GM23338 (cell line): ENCODE data around the gene YES1.

Experiments
- CREB1 ChIP-seq: fragments of 250-450 bp; sonication (Bioruptor Pico); IDR thresholded peaks from 2 replicates; pipeline ENCODE4 v1.5.0; 2020; ENCODE audit warnings: low read depth, mild to moderate bottlenecking, moderate library complexity
- CTCF ChIP-seq, 2 experiments: fragments of 200-600 bp in 1 of 2; sonication (generic) in 1 of 2; conservative IDR thresholded peaks; 2 replicates each; pipeline versions ENCODE4 v1.5.1 to v1.6.1; 2016 to 2017; ENCODE audit warnings: antibody characterized with exemption in 2 of 2, low read depth in 2 of 2, mild to moderate bottlenecking in 2 of 2, moderate library complexity in 1 of 2
- ETS1 ChIP-seq: IDR thresholded peaks from 2 replicates; pipeline ENCODE4 v1.6.1; 2016; ENCODE audit warnings: antibody characterized with exemption
- EZH2 ChIP-seq: fragments of 200-600 bp; sonication (generic); IDR thresholded peaks from one replicate; pipeline ENCODE4 v1.8.0; 2017; ENCODE audit warnings: antibody characterized with exemption, mild to moderate bottlenecking, low read depth; ENCODE audit not compliant: unreplicated experiment
- EZH2phosphoT487 ChIP-seq: fragments of 200-600 bp; sonication (generic); IDR thresholded peaks from one replicate; pipeline ENCODE4 v1.8.1; 2018; ENCODE audit warnings: antibody characterized with exemption; ENCODE audit not compliant: unreplicated experiment
- POLR2AphosphoS5 ChIP-seq: IDR thresholded peaks from 2 replicates; pipeline ENCODE4 v1.6.1; 2016; ENCODE audit warnings: antibody characterized with exemption, low read depth
- ZNF462 ChIP-seq: fragments of 250-450 bp; sonication (Bioruptor Pico); IDR thresholded peaks from 2 replicates; pipeline ENCODE4 v1.5.0; 2020; ENCODE audit warnings: mild to moderate bottlenecking, moderate library complexity

GRCh38 chr18:767084-767882 lies 44.8 kb downstream of the YES1 start:
- no peak for TF ChIP-seq CTCF (conservative IDR thresholded peaks at IDR 0.05; ENCODE audit: low read depth in 2 of 2)
- no peak for TF ChIP-seq POLR2AphosphoS5
- TF ChIP-seq EZH2phosphoT487: no peak
- TF ChIP-seq ETS1: no peak
- TF ChIP-seq EZH2: no peak
- no peak for TF ChIP-seq CREB1
- no peak for TF ChIP-seq ZNF462 (CRISPR knock-in tag)
